ENCODE data around the gene APC2. TPM values are rescaled to one million over a fixed set of nuclear protein-coding genes. Genes with fewer than 3 reads are reported as not detected.

Gene APC2
- total and polyA plus RNA-seq, 2 donors (not counting 1 experiment from before 2014, with no cell fraction given) = 0.12 to 0.16 TPM

- peaks cover 47% of the 10 kb centered on the region for H4K20me1 ChIP-seq (ENCODE audit: control insufficient read depth, insufficient read depth, low read length, poor library complexity, severe bottlenecking)
- 94% methylated on average over 44 of the region's 47 CpGs for WGBS (ENCODE audit: insufficient coverage)
- POLR2A ChIA-PET = no interaction called here
Measured at GRCh38 chr19:1433119-1434039, 16.5 kb upstream of the APC2 start.

More at GRCh38 chr19:1433119-1434039, 16.5 kb upstream of the APC2 start:
- Histone ChIP-seq H3K36me3 (replicated peaks in 1 of 2; ENCODE audit: control extremely low read depth in 1 of 2, control insufficient read depth in 1 of 2, extremely low read depth in 1 of 2, insufficient read depth in 2 of 2, low read length in 1 of 2) (peaks cover 0 to 59% of the 10 kb centered on the region in 2 experiments), H3K9me3 (ENCODE audit: control extremely low read depth in 1 of 3, control insufficient read depth in 2 of 3, insufficient read depth in 1 of 3, low read length in 2 of 3) (no peaks in the 10 kb centered on the region), H3K4me2 (replicated peaks; ENCODE audit: low read depth, low read length, poor library complexity, severe bottlenecking) (no peak overlapping the region), H3K4me3 (ENCODE audit: control extremely low read depth in 1 of 5, extremely low read depth in 1 of 5, insufficient read depth in 1 of 5, low read depth in 2 of 5, low read length in 4 of 5) (no peak overlapping the region), H2AFZ (ENCODE audit: insufficient read depth, low read depth, low read length, poor library complexity, severe bottlenecking) (no peak overlapping the region), H3K27me3 (replicated peaks in 1 of 4; ENCODE audit: control extremely low read depth in 1 of 4, control insufficient read depth in 3 of 4, insufficient read depth in 4 of 4, low read length in 3 of 4) (no peaks in the 10 kb centered on the region), H3K79me2 (ENCODE audit: control insufficient read depth, insufficient read depth, low read length) (peaks cover 29% of the 10 kb centered on the region), H3K9ac (ENCODE audit: low read length) (no peak overlapping the region), H3K4me1 (ENCODE audit: control insufficient read depth in 2 of 2, insufficient read depth in 2 of 2, low read length in 2 of 2) (peaks cover 0 to 5% of the 10 kb centered on the region in 2 donors), H3K27ac (ENCODE audit: low read length in 2 of 2) (no peak overlapping the region)
- H3K4me1 Mint-ChIP-seq = peaks cover 5% of the 10 kb centered on the region
- no peak for DNase-seq
- TF ChIP-seq EZH2 (IDR thresholded peaks at IDR 0.05; ENCODE audit: borderline replicate concordance, insufficient read depth, low read depth, low read length, poor library complexity, severe bottlenecking) (no peak), CTCF (IDR thresholded peaks at IDR 0.05) (no peak)
- H3K27me3 Mint-ChIP-seq = no peaks in the 10 kb centered on the region
- H3K9me3 Mint-ChIP-seq (ENCODE audit: insufficient read depth) = no peaks in the 10 kb centered on the region
- ATAC-seq (ENCODE audit: low read depth) = no peak
- CTCF ChIA-PET = no interaction called here
- no peak overlapping the region for H3K27ac Mint-ChIP-seq
- H3K4me3 Mint-ChIP-seq = no peak overlapping the region
- intact Hi-C loops (cut with micrococcal nuclease) = no loop called here
